SU-DHL-6 (cell line): Measurements from ENCODE around the gene SAPCD2.

Experiments used
- EZH2phosphoT487 ChIP-seq: fragments of 200-600 bp; sonication (generic), shearing (Covaris generic); conservative IDR thresholded peaks from 2 replicates; pipeline ENCODE4 v1.6.1; 2018; ENCODE audit warnings: mild to moderate bottlenecking, antibody characterized with exemption, low read length, moderate library complexity, mixed read lengths
- TF ChIP-seq, protein P1 (sequence below): fragments of 200-600 bp; sonication (generic); IDR thresholded peaks from one replicate; pipeline ENCODE4 v1.5.1; 2017; ENCODE audit warnings: antibody characterized with exemption, mild to moderate bottlenecking, low read length, moderate library complexity; ENCODE audit not compliant: insufficient read depth, poor library complexity, severe bottlenecking

DNA sequence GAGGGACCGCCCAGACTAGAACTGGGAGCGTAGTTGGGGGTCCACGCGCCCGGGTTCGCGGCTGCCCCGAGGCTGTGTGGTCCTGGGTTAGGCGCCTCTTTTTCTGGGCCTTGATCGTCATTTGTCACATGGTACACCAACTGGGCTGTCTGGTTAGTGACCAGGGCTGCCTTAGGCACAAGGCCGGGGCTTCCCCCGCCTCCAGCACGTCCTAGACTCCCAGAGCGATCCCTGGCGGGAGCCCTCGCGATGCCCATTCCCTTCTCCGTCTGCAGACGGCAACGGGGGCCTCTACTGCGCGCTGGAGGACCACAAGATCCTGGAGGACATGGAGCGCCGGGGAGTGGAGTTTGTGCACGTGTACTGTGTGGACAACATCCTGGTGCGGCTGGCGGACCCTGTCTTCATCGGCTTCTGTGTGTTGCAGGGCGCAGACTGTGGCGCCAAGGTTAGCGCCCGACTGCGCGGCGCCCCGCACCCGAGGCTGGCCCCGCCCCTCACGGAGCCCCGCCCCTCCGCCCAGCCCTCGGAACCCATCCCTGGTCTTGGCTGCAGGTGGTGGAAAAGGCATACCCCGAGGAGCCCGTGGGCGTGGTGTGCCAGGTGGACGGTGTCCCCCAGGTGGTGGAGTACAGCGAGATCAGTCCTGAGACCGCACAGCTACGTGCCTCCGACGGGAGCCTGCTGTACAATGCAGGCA lies 8.5 kb upstream of the SAPCD2 start:
- TF ChIP-seq, protein P1, sequence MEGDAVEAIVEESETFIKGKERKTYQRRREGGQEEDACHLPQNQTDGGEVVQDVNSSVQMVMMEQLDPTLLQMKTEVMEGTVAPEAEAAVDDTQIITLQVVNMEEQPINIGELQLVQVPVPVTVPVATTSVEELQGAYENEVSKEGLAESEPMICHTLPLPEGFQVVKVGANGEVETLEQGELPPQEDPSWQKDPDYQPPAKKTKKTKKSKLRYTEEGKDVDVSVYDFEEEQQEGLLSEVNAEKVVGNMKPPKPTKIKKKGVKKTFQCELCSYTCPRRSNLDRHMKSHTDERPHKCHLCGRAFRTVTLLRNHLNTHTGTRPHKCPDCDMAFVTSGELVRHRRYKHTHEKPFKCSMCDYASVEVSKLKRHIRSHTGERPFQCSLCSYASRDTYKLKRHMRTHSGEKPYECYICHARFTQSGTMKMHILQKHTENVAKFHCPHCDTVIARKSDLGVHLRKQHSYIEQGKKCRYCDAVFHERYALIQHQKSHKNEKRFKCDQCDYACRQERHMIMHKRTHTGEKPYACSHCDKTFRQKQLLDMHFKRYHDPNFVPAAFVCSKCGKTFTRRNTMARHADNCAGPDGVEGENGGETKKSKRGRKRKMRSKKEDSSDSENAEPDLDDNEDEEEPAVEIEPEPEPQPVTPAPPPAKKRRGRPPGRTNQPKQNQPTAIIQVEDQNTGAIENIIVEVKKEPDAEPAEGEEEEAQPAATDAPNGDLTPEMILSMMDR = no peak
- TF ChIP-seq EZH2phosphoT487 = no peak
